GM12891 (cell line): Measurements from ENCODE around the gene GLDN.

Experiments used
- POLR2A ChIP-seq: IDR thresholded peaks from 2 replicates; pipeline ENCODE4 v1.6.1; 2011; ENCODE audit warnings: low read depth, low read length, control low read depth
- TAF1 ChIP-seq: IDR thresholded peaks from 2 replicates; pipeline ENCODE4 v1.6.1; 2011; ENCODE audit warnings: low read depth, low read length, control low read depth

DNA sequence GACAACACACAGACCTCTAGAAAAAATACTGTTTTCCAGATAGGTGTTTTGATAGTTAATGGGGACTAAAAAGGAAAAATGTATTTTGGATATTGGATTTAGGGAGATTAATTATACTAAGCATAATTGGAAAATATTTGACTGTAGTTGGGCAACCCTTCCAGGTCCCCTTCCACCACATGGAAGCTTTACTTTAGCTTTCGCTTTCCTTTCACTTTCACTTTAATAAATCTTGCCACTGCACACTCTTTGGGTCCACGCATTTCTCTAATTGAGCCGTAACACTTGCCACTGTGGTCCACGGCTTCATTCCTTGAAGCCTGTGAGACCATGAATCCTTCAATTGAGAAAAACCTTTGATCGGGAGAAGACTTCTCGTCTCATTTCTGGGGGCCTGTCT lies 15.5 kb downstream of the GLDN start:
- TF ChIP-seq TAF1 (no peak), POLR2A (no peak)
